Measurements from ENCODE around the gene AFAP1L1.

Gene AFAP1L1

DNA sequence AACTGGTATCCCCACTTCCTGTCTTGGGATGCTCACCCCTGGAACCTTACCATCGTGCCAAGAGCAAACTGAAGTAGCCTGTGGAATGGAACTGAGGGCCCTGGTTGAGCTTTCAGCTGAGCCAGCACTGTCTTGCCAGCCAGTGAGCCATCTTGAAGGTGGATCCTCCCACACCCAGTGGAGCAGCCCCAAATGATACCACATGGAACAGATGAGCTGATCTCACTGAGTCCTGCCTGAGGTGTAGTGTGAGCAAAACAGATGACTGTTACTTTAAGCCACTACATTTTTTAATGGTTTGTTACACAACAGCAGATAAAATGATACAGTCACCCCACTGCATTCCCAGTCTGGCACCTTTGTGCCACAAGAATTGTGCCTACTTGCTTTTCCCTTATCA, 84.0 kb downstream of the AFAP1L1 start:
- peak; percentile 32 for DNase-seq

DNA sequence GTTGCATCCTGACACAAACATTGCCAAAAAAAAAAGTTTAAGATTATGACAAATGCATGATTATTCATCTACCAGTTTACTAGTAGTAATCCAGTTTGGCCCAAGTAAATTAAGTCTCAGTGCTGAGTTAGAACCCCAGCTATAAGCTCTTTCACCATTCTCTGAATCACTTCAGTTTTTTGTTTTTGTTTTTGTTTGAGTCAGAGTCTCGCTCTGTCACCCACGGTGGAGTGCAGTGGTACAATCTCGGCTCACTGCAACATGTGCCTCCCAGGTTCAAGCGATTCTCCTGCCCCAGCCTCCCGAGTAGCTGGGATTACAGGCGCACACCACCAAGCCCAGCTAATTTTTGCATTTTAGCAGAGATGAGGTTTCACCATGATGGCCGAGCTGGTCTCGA, 84.7 kb downstream of the AFAP1L1 start:
- DNase-seq = peak; percentile 32

DNA sequence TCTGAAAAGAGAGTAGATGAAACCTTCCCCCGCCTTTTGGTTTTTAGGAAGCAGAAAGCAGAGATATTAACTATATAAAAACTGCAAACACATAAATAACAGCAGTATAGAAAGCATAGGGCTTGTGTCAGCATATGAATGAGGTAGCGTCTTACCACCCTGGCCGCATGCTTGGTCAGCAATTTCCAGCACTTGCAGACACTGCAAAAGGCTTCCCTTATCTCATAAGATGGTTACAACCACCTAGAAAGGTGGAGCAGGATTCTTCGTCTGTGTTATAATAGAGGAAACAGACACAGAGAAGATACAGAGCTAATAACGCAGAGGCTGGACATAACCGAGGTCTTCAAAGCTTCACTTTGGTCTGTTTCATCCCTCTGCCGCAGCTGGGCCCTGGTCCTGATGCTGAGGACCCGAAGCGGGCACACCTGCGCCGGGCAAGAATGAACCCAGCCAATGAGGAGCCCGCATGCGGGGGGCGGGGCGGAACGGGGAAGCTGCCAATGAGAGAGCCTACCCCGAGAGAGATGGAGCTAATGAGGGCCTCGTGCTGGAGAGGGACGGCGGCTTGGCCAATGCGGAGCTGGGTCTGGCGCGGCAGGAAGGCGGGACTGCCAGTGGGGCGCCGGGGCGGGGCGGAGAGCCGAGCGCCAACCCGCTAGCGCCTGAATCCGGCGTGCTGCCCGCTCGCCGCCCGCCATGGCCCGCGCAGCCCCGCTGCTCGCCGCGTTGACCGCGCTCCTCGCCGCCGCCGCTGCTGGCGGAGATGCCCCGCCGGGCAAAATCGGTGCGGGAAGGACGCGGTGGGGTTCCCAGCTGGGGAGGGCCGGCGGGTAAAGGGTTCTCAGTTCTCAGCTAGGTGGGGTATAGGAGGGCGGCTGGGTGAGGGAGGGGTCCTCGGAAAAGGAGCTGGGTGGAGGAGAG, 86.0 kb downstream of the AFAP1L1 start, which contains the start of gene PCYOX1L:
Gene PCYOX1L, plus strand, starts transcription at position 677 of the 924 bp plus-strand sequence. Its CDS starts 23 bp downstream, at position 700.
- peak; percentile 99 for DNase-seq

DNA sequence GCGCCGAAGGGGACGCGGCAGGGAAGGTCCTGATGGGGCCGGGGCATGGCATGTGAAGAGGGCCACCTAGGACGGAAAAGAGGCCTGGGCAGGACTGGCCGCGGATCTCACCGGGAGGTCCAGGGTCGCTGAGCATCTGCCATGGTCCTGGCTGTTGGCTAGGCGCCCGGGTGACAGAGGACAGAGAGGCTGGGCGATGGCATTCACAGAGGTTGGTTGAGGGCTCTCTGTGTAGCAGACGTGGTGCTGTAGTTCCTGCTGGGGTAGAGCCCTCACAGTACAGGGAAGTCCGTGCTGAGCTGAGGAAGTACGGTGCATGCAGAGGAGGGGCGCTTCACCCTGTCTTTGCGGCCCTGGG, 86.6 kb downstream of the AFAP1L1 start:
- DNase-seq = peak; percentile 42

DNA sequence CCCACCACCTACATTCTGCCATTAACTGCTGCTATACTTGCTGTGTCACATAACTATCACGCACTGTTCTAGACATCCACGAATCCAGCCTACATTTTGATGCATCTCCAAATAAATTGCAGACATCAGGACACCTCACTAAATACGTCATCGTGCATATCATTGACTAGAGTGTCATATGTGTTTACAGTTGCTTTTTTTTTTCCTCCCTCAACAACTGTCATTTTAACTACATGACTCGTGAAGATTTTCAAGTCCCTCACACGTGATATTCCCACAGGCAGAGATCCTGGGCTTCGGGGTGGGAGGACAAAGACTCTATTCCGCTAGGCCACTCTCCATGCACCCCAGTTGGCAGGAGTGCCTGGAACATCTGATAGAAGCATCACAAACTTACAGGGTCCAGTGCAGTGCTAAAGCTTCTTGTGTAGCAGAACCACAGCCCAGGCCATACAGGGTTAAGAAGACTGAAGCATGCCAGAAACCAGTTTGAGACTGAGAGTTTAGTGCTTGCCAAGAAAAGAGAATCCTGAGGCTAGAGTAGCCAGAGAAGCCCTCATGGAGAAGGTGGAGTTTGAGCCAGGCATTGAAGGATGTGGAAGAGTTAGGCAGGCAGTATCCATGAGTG, 87.3 kb downstream of the AFAP1L1 start:
- no peak for DNase-seq

DNA sequence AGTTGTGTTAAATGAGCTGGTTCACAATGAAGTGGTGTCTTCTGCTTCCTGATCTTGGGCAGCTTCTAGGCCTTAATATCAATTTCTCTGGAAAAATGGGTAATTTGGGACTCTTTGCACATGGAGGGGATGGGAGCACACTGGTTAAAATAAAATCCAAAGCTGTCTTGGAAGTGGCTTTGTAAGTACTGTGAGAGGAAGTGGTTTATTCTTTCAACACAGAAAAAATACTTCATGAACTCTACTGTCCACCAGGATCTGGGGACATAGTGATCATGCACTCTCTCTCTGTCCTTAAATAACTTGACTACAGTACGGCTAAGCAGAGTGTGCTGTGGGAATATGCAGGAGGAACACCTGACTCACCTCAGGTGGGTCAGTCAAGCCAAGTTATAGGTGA, 88.6 kb downstream of the AFAP1L1 start:
- DNase-seq = no peak

DNA sequence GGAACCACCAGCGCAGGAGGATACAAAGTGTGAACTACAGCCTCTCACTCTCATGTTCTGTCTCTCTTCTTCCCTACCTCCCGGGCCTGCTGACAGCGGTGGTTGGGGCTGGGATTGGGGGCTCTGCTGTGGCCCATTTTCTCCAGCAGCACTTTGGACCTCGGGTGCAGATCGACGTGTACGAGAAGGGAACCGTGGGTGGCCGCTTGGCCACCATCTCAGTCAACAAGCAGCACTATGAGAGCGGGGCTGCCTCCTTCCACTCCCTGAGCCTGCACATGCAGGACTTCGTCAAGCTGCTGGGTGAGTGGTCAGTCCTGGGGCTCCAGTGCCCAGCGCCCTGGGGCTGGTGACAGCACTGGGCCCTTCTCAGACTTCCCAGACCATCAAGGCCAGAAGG, 90.9 kb downstream of the AFAP1L1 start:
- DNase-seq = no peak

DNA sequence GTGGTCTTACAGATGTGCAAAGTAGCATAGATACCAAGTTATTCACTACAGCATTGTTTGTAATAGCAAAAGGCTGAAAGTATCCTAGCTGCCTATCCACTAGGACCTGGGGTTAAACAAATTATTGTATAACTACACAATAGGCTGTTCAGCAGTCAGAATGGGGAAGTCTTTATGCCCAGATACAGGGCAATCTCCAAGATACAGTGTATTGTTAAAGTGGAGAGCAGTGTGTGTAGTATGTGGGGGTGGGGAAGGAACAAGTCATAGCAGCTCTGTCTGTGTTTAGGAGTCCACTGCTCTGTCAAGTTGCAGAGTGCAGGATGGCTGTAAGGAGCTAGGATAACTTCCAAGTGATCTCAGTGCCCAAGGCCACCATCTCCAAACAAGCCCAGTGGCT, 91.7 kb downstream of the AFAP1L1 start:
- no peak for DNase-seq

DNA sequence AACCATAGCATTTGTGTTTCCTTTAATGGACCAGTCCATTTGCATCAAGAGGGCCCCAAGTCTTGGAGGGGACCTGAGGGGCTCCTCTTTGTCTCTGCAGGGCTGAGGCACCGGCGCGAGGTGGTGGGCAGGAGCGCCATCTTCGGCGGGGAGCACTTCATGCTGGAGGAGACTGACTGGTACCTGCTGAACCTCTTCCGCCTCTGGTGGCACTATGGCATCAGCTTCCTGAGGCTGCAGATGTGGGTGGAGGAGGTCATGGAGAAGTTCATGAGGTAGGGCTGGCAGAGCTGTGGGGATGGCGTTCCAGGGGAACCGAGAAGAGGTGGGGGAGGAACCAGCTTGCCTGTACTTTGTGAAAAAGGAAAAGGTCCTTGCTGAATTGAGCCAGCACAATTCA, 92.3 kb downstream of the AFAP1L1 start:
- no peak for DNase-seq

DNA sequence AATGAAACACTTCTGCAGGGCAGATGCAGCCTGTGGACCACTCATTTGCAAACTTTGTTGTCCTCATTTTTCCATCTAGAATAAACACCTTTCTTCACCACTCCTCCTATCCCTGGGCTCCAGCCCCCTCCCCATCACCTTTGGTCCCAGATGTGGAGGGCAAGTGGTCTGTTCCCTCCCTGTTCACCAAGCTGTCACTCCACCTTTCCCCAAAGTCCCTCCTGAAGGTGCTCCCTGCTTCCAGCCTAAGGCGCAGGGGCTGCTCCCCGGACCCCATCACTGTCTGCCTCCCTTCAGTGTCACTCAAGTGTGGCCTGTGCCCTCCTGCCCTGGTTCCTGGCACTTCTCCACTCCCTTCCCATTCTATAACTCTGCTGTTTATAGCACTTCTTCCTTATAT, 93.1 kb downstream of the AFAP1L1 start:
- DNase-seq = no peak

DNA sequence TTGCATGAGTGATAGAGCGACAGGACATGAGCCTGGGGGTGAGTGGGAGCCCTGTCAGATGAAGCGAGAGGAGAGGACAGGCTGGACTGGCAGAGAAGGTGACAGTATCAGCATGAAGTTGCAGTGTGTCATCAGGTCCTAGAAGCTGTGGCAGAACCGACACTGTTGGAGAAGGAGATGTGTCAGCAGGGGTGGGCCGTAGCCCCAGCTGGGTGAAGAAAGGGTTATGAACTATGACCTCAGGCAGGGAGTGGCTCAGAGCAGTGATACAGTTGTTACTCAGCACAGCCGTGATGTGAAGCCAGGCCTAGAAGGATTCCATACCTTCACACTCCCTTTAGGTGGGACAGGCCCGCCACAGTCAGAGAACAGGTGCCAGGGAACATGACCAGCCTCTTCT, 93.8 kb downstream of the AFAP1L1 start:
- no peak for DNase-seq

DNA sequence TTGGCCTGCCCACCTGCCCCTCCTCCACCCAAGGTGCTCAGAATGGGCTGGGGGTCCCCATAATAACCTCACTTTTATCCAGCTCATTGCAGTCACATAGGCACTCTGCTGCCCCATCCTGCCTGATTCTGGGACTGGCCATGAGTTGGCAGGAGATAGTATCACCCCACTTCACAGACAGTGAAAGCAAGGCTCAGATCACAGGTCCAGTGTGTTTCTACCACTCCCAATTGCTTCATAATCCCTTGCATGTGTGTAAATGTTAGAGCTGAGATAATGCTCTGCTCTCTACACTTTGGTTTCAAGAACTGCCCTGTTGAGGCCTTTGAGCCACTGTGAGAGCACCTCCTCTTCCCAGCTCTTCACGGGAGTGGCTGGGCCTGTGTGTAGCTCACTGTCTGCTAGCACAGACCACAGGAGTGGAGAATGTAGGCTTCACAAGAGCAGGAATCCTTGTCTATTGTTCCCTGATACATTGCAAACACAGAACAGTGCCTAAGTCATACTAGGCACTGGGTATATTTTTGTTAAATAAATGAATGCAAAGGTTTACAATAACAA, 94.6 kb downstream of the AFAP1L1 start:
- no peak for DNase-seq

DNA sequence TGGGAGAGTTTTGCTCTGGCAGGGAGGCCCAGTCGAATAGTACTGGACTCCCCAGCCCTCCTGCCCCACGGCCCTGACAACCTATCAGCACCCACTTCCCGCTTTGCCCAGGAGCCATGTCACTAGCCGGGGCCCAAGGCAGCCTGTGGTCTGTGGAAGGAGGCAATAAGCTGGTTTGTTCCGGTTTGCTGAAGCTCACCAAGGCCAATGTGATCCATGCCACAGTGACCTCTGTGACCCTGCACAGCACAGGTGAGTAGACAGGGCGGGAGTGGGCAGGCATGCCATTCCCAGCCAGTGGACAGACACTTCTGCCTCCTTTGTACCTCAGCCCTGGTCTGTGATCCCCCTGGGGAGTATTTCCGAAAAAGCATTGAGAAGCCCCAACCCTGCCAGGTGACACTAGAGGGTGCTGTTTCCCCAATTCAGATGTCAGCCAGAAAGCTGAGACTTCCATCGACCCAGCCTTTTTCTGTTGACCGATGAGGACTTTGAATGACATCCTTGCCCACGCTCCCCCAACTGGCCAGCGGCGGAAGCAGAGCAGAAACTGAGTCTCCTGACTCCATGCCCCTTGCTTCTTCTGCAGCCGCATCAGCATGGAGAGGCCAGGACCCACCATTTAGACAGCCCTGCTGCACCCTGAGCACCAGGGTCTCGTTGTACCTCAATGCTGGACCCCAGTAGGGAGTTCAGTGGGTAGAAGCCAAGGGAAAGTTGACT, 95.8 kb downstream of the AFAP1L1 start:
- DNase-seq = peak; percentile 62

DNA sequence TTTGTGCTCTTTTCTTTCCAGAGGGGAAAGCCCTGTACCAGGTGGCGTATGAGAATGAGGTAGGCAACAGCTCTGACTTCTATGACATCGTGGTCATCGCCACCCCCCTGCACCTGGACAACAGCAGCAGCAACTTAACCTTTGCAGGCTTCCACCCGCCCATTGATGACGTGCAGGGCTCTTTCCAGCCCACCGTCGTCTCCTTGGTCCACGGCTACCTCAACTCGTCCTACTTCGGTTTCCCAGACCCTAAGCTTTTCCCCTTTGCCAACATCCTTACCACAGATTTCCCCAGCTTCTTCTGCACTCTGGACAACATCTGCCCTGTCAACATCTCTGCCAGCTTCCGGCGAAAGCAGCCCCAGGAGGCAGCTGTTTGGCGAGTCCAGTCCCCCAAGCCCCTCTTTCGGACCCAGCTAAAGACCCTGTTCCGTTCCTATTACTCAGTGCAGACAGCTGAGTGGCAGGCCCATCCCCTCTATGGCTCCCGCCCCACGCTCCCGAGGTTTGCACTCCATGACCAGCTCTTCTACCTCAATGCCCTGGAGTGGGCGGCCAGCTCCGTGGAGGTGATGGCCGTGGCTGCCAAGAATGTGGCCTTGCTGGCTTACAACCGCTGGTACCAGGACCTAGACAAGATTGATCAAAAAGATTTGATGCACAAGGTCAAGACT, 96.5 kb downstream of the AFAP1L1 start:
- no peak for DNase-seq

DNA sequence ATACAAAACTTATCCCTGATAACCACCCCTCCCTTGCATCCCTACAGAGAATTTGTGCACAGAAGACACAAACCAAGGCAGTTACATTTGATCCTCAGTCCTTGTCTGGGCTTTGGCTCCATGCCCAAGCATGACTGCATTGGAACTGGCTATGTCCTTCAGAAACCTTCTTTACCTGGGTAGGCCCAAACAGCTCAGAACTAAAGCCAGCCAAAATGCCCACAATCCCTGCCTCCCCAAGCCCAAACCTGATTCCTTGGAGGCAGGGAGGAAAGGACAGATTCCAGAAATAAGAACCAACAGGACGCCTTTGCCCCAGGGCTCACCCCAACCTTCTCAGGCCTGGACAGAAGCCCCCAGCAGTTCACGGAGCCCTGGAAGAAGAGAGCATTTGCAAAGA, 99.2 kb downstream of the AFAP1L1 start:
- DNase-seq = no peak

DNA sequence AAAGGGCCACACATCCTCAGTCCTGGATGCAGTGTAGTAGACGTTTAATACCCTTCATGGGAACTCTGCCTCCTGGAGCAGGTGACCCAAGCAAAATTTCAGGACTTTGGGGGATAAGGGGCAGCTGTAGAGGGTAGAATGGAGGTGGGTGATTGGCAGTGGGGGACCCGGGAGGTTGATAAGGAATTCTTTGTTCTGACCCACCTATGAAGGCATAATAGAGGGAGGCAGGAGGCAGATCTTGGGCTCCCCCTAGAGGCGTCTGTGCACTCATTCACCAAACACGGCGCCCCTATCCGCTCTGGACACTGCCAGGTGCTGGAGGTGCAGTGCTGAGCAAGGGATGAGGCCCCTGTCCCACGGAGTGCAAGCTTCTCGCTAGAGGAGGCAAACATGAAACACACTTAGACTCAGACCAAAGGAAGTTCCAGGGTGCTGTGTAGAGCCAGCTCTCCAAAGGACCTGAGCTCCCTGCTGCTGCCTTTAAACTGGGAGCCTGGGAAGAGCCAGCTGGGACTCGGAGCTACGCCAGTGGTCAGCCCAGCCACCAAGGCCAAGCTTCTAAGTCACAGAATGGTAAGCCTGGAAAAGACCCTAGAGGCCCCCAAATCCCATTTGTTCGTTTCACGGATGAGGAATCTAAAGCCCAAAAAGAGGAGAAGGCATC, 99.8 kb downstream of the AFAP1L1 start:
- DNase-seq = peak; percentile 76

DNA sequence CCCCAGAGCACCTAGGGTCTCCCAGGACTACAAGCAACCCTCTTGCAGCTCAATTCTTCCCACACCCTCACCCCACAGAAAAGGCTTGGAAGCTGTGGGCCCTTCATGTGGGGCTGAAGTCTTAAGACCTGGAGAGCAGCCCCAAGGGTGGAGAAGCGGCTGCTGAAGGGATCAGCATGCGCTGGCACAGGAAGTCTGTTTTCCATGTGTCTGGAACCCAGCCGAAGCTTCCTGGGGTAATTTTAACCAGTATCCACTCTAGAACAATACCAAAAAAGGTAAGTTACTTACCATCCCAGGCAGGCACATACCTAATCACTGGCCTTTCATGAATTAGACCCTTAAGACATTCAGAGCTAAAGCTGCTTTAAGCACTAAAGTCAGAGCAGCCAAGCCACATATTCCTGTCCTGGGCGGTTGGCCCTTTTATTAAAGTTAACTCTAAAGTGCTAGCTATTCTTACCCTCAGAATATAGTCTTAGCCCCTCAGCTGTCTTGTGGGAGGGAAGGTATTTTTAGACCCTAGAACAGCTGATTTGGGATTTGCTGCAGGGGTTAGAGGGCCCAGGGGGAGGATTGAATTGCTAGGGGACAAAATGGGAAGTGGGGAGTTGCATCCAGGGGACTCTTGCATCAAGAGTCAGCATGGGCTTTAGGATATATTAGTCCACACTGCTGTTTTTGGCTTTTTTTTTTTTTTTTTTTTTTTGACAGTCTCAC, 100.6 kb downstream of the AFAP1L1 start:
- no peak for DNase-seq

DNA sequence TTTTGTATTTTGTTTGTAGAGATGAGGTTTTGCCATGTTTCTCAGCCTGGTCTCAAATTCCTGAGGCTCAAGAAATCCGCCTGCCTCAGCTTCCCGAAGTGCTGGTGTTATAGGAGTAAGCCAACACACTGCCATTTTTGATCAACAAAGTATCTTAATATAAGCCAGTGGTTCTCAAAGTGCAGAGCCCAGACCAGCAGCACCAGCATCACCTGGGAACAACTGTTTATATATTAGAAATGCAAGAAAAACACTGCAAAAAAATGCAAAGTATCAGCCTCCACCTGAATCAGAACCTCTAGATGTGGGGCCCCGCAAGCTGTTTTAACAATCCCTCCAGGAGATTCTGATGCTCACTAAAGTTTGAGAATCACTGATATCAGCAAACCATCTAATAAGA, 101.3 kb downstream of the AFAP1L1 start:
- no peak for DNase-seq

DNA sequence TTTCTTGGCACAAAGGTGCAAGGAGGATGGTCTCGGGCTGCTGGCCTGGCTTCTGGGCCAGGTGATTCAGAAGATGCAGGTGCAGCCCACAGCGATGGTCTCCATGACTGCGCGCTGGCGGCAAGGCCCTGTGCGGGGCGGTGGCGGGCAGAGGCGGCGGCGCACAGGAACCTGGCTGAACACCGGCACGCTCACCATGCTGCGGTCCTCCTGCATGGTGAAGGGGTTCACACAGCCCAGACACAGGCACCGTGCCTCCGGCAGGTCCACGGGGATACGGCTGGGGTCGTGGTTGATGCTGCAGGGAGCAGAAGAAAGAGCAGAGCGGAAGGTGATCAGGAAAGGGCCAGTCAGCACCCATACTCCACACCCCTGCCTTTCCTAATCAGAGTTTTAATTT, 102.6 kb downstream of the AFAP1L1 start:
- no peak for DNase-seq

DNA sequence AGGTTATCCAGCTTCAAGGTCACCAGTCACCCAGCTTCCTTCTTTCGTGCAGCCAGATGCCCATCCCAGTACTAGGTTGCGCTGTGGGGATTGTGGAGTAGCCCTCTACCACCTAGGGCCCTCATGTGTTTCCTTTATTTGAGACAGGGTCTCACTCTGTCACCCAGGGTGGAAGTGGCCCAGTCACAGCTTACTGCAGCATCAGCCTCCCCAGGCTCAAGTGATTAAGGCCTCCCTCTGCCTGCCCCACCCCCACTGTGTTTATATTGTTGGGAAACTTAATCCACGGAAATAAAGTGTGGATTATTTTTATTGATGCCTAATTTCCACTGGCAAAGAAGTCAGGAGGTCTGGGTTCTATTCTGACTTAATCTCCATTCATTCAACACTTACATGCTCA, 103.1 kb downstream of the AFAP1L1 start:
- no peak for DNase-seq

DNA sequence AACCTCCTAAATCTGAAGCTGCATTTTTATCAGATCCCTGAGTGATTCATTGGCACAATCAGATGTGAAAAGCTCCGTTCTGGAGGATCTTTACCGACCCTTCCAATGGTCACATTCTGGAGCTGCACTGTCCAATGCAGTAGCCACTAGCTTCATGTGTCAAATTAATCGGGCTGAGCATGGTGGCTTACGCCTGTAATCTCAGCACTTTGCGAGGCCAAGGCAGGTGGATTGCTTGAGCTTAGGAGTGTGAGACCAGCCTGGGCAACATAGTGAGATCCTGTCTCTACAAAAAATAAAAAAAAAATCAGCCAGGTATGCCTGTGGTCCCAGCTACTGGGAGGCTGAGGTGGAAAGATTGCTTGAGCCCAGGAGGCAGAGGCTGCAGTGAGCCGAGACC, 103.8 kb downstream of the AFAP1L1 start:
- DNase-seq = no peak

DNA sequence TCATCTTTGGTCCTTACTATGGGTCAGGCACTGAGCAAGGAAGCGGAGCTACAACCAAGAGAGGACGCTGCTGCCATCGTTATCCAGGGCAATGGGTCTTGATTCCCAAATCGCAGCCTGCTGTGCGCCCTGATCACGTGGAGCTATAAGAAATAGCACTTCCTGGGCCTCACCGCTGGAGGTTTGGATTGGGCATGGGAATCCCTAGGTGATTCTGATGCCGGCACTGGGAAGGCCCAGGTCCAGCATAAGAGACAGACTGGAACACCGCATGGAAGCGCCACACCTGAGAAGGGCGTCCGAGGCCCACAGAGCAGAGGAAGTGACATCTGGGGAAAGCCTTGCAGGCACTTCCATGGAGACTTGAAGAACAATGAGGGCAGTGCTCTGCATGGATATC, 104.4 kb downstream of the AFAP1L1 start:
- no peak for DNase-seq

All from stimulated activated CD4-positive, alpha-beta T cell treated with anti-CD3 and anti-CD28 coated beads, Interleukin-15, amount 100 ng/mL, for 24 hours (primary cell).